Astrocyte (in vitro differentiated cells and primary cell): ENCODE measurements around the gene CBX2. TPM values are rescaled to one million over a fixed set of nuclear protein-coding genes. Genes with fewer than 3 reads are reported as not detected.

Experiments
- DNase-seq: peaks from one replicate; pipeline ENCODE4 v3.0.0-alpha.2; 2010; ENCODE audit warnings: low read depth
- FAIRE-seq: peaks from 2 replicates; lab custom pipeline; 2011; peaks lifted over from hg19 to GRCh38; lab: Jason Lieb, UNC
- H2AFZ ChIP-seq: 2 replicates; pipeline ENCODE4 v1.6.0; 2012; ENCODE audit warnings: low read depth, low read length, inconsistent platforms
- H3K27ac ChIP-seq: 2 replicates; pipeline ENCODE4 v1.5.1; 2011; ENCODE audit warnings: low read depth, low read length, inconsistent platforms
- H3K27me3 ChIP-seq: 2 replicates; pipeline ENCODE4 v1.6.0; 2011; ENCODE audit warnings: low read length, inconsistent platforms; ENCODE audit not compliant: insufficient read depth
- H3K36me3 ChIP-seq: 2 replicates; pipeline ENCODE4 v1.5.1; 2011; ENCODE audit warnings: low read length, inconsistent platforms; ENCODE audit not compliant: insufficient read depth
- H3K4me1 ChIP-seq: 2 replicates; pipeline ENCODE4 v1.5.1; 2011; ENCODE audit warnings: low read length, inconsistent platforms; ENCODE audit not compliant: insufficient read depth
- H3K4me2 ChIP-seq: 2 replicates; pipeline ENCODE4 v1.6.0; 2012; ENCODE audit warnings: low read length, inconsistent platforms
- H3K4me3 ChIP-seq: 2 replicates; pipeline ENCODE4 v1.5.1; 2011; ENCODE audit warnings: low read depth, mild to moderate bottlenecking, low read length, inconsistent platforms; ENCODE audit not compliant: insufficient read depth
- H3K79me2 ChIP-seq: 2 replicates; pipeline ENCODE4 v1.6.0; 2012; ENCODE audit warnings: mild to moderate bottlenecking, low read length, inconsistent platforms; ENCODE audit not compliant: insufficient read depth
- H3K9ac ChIP-seq: 2 replicates; pipeline ENCODE4 v1.6.0; 2012; ENCODE audit warnings: mild to moderate bottlenecking, low read length, inconsistent platforms
- H3K9me3 ChIP-seq: 2 replicates; pipeline ENCODE4 v1.5.1; 2012; ENCODE audit warnings: low read depth, mild to moderate bottlenecking, low read length, inconsistent platforms; ENCODE audit not compliant: insufficient read depth
- H4K20me1 ChIP-seq: 2 replicates; pipeline ENCODE4 v1.6.0; 2012; ENCODE audit warnings: low read length, inconsistent platforms; ENCODE audit not compliant: insufficient read depth
- H3K27ac Mint-ChIP-seq: one replicate; pipeline ENCODE4 v1.8.0; 2021; ENCODE audit warnings: mild to moderate bottlenecking, mixed read lengths; ENCODE audit not compliant: unreplicated experiment
- H3K27me3 Mint-ChIP-seq: one replicate; pipeline ENCODE4 v1.8.0; 2021; ENCODE audit warnings: low read depth, mixed read lengths; ENCODE audit not compliant: unreplicated experiment
- H3K36me3 Mint-ChIP-seq: one replicate; pipeline ENCODE4 v1.8.0; 2021; ENCODE audit warnings: low read depth, mixed read lengths; ENCODE audit not compliant: unreplicated experiment
- H3K4me1 Mint-ChIP-seq: one replicate; pipeline ENCODE4 v1.8.0; 2021; ENCODE audit warnings: low read depth, mixed read lengths; ENCODE audit not compliant: unreplicated experiment
- H3K4me3 Mint-ChIP-seq: one replicate; pipeline ENCODE4 v1.8.0; 2021; ENCODE audit warnings: mild to moderate bottlenecking, moderate library complexity, mixed read lengths; ENCODE audit not compliant: unreplicated experiment
- H3K9me3 Mint-ChIP-seq: one replicate; pipeline ENCODE4 v1.8.0; 2021; ENCODE audit warnings: mild to moderate bottlenecking, mixed read lengths; ENCODE audit not compliant: unreplicated experiment
- CTCF ChIP-seq: IDR thresholded peaks from 2 replicates; pipeline ENCODE4 v1.5.1; 2011; ENCODE audit warnings: low read depth, mild to moderate bottlenecking, inconsistent platforms, low read length, moderate library complexity; ENCODE audit not compliant: insufficient read depth
- EZH2 ChIP-seq: IDR thresholded peaks from 2 replicates; pipeline ENCODE4 v1.6.1; 2012; ENCODE audit warnings: mild to moderate bottlenecking, low read length, inconsistent platforms; ENCODE audit not compliant: insufficient read depth
- total RNA-seq: library from RNA; stranded (reverse); gene quantifications from 2 replicates; pipeline ENCODE4 v1.2.1, GENCODE V29; 2021

Gene CBX2
- total RNA-seq, 1 donor from 2014 or later = 6.7 TPM

GRCh38 chr17:79833110-79833450, 55.1 kb downstream of the CBX2 start:
- Mint-ChIP-seq H3K27ac (peak overlapping the region; percentile 59), H3K4me3 (peak overlapping the region; percentile 29), H3K27me3 (peaks cover 21% of the 10 kb centered on the region), H3K4me1 (peaks cover 12% of the 10 kb centered on the region), H3K9me3 (peaks cover 4% of the 10 kb centered on the region), H3K36me3 (peaks cover 8% of the 10 kb centered on the region)
- DNase-seq (no peak), FAIRE-seq (no peak)
- no peak overlapping the region for H3K4me3 ChIP-seq
- no peaks in the 10 kb centered on the region for H3K9me3 ChIP-seq
- H3K27ac ChIP-seq = no peak overlapping the region
- peaks cover 50% of the 10 kb centered on the region for H4K20me1 ChIP-seq
- H3K9ac ChIP-seq = no peak overlapping the region
- no peak overlapping the region for H2AFZ ChIP-seq
- no peaks in the 10 kb centered on the region for H3K36me3 ChIP-seq
- H3K27me3 ChIP-seq = no peaks in the 10 kb centered on the region
- no peak for TF ChIP-seq CTCF
- TF ChIP-seq EZH2 = no peak
- H3K4me1 ChIP-seq = peaks cover 37% of the 10 kb centered on the region
- peaks cover 30% of the 10 kb centered on the region for H3K79me2 ChIP-seq
- H3K4me2 ChIP-seq = peak overlapping the region; percentile 75

DNA sequence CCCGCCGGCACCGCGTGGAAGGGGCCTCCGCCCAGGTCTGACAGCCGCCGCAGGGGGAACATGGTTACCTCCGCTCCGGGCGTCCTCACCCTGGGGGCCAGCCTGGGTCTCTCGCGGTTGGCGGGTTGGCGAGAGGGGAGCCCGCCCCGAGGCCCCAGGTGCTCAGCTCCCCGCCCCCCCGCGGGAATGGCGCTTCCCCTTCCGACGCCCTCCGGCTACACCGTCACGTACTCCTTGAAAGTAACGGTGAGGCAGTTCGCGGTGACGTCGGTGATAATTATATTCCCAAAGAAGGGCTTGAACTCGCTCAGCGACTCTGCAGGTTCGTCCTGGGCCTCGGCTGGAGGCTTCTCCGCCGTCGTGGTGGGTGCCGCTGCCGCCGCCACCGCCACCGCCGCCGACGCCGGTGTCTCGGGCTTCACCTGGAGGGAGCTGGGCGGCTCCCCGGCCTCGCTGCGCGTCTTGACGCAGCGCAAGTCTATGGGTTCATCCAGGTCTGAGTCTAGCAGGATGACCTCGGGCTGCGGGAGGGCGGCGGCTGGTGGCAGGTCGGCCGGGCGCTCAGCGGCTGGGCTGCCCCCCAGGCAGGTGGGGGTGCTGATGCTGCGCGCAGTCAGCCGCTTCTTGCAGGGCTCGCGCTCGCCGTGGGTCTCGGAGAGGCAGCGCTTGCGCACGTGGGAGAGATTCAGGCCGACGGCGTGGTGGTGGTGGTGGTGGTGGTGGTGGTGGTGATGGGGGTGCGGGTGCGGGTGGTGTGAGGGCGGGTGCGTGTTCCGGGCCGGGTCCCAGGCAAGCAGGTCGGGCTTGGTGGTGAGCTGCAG, 56.0 kb downstream of the CBX2 start:
- FAIRE-seq (no peak), DNase-seq (no peak)
- peaks cover 55% of the 10 kb centered on the region for H4K20me1 ChIP-seq
- H3K27ac Mint-ChIP-seq = no peak overlapping the region
- H3K9me3 Mint-ChIP-seq = peaks cover 4% of the 10 kb centered on the region
- H3K36me3 ChIP-seq = no peaks in the 10 kb centered on the region
- no peak overlapping the region for H3K4me2 ChIP-seq
- H2AFZ ChIP-seq = no peak overlapping the region
- H3K4me1 ChIP-seq = peaks cover 37% of the 10 kb centered on the region
- H3K4me3 ChIP-seq = no peak overlapping the region
- H3K36me3 Mint-ChIP-seq = peaks cover 8% of the 10 kb centered on the region
- no peak overlapping the region for H3K27ac ChIP-seq
- H3K27me3 ChIP-seq = no peaks in the 10 kb centered on the region
- H3K4me3 Mint-ChIP-seq = no peak overlapping the region
- peaks cover 33% of the 10 kb centered on the region for H3K79me2 ChIP-seq
- H3K9me3 ChIP-seq = no peaks in the 10 kb centered on the region
- H3K9ac ChIP-seq = no peak overlapping the region
- peaks cover 16% of the 10 kb centered on the region for H3K27me3 Mint-ChIP-seq
- TF ChIP-seq EZH2 = no peak
- no peak for TF ChIP-seq CTCF
- peaks cover 8% of the 10 kb centered on the region for H3K4me1 Mint-ChIP-seq
